GM12892 (cell line): ENCODE results near the gene DYNC1I1.

Experiments
- DNase-seq: peaks from one replicate; pipeline ENCODE4 v3.0.0; 2011; ENCODE audit not compliant: insufficient read length
- FAIRE-seq: peaks from 2 replicates; lab custom pipeline; 2011; peaks lifted over from hg19 to GRCh38; lab: Jason Lieb, UNC
- POLR2A ChIP-seq: IDR thresholded peaks from 2 replicates; pipeline ENCODE4 v1.6.1; 2011; ENCODE audit warnings: low read depth, low read length, control low read depth
- POLR2AphosphoS5 ChIP-seq: IDR thresholded peaks from 2 replicates; pipeline ENCODE4 v1.6.1; 2011; ENCODE audit warnings: low read depth, low read length, control low read depth
- TAF1 ChIP-seq: IDR thresholded peaks from 2 replicates; pipeline ENCODE4 v1.6.1; 2011; ENCODE audit warnings: low read depth, mild to moderate bottlenecking, control low read depth, low read length, borderline replicate concordance

The DYNC1I1 gene

GRCh38 chr7:95871075-95871848, 98.9 kb downstream of the DYNC1I1 start:
- FAIRE-seq (peak; percentile 79), DNase-seq (peak; percentile 2)
- no peak for TF ChIP-seq POLR2AphosphoS5
- no peak for TF ChIP-seq TAF1
- no peak for TF ChIP-seq POLR2A

GRCh38 chr7:95871896-95872295, 99.5 kb downstream of the DYNC1I1 start:
- DNase-seq (no peak), FAIRE-seq (no peak)
- TF ChIP-seq POLR2AphosphoS5 (no peak), TAF1 (no peak), POLR2A (no peak)

DNA sequence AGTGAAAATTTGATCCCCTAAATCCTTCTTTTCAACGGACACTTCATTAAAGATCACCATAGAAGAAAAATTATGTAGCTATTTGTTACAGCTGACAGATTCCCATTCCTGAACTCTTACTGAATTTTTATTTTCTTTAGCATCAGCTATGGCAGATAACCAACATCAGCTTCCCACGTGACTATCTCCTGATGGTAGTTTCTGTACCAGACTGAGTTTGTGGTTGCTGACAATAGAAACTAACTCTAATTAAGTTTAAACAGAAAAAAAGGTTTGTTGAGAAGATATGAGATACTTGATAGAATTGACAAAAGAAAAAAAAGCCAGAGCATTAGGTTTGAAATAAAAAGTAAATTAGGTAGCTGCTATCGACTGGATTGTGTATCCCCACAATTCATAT, 101.8 kb downstream of the DYNC1I1 start:
- no peak for TF ChIP-seq TAF1
- no peak for TF ChIP-seq POLR2A
- no peak for TF ChIP-seq POLR2AphosphoS5
- DNase-seq, result no peak
- FAIRE-seq, result no peak

GRCh38 chr7:95874541-95875265, 102.3 kb downstream of the DYNC1I1 start:
- FAIRE-seq (no peak), DNase-seq (no peak)
- TF ChIP-seq POLR2A (no peak), TAF1 (no peak), POLR2AphosphoS5 (no peak)

DNA sequence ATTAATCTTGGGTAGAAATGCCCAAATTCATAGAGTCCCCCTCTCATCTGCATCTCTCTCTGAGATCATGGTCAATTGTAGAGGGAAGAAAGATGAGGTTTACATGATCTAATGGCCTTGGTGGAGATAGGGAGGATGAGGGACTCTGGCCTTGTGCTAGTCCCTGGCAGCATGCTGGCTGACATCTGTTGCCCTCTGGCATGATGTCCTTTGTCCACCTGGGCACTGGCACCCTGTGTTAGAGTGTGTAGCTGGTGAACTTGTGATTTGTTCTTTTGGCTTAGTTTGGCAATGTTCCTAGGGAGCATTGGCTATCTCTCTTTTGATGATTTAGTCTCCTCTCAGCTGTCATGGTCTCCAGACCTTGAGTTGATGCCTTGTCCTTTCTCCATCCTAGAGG, 103.2 kb downstream of the DYNC1I1 start:
- FAIRE-seq (no peak), DNase-seq (no peak)
- no peak for TF ChIP-seq TAF1
- TF ChIP-seq POLR2AphosphoS5, result no peak
- TF ChIP-seq POLR2A, result no peak

DNA sequence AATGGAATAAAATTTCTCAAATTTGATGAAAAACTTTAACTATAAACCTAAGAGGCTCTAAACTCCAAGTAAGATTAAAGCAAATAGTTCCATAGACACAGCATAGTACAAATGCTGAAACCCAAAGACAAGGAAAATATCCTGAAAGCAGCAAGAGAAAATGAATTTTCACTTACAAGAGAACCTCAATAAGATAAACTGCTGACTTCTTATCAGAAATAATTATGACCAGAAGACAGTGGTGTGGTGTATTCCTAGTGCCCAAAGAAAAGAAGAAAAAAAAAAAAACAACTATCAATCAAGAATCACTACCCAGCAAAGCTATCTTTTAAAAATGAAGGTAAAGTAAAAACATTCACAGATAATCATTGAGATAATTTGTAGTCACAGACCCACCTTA, 106.3 kb downstream of the DYNC1I1 start:
- DNase-seq (no peak), FAIRE-seq (no peak)

GRCh38 chr7:95881597-95881996, 109.2 kb downstream of the DYNC1I1 start:
- FAIRE-seq, result no peak
- DNase-seq, result no peak
- no peak for TF ChIP-seq POLR2AphosphoS5
- TF ChIP-seq POLR2A, result no peak
- TF ChIP-seq TAF1, result no peak

More for the DNA sequence above, 106.3 kb downstream of the DYNC1I1 start:
- TF ChIP-seq POLR2AphosphoS5 (no peak), TAF1 (no peak), POLR2A (no peak)

DNA sequence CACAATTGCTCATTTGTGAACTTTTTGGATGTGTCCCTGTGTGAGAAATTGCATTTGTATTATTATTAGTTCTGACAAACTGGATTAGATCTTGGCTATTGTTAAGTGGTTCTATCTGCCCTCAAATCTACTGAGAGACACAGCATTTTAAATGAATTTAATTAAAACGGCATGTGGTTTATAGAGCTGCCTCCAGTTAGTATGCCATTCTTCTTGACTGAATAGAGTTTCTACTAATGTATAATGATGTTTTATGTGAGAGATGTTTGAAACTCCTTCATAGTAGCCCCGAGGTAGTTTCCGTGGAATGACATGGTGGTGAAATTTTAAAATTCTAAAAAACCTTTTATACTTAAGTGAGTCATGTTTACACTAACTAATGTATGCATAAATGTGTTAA, 110.9 kb downstream of the DYNC1I1 start:
- TF ChIP-seq POLR2A, result no peak
- TF ChIP-seq TAF1, result no peak
- TF ChIP-seq POLR2AphosphoS5, result no peak
- FAIRE-seq, result no peak
- DNase-seq, result no peak

DNA sequence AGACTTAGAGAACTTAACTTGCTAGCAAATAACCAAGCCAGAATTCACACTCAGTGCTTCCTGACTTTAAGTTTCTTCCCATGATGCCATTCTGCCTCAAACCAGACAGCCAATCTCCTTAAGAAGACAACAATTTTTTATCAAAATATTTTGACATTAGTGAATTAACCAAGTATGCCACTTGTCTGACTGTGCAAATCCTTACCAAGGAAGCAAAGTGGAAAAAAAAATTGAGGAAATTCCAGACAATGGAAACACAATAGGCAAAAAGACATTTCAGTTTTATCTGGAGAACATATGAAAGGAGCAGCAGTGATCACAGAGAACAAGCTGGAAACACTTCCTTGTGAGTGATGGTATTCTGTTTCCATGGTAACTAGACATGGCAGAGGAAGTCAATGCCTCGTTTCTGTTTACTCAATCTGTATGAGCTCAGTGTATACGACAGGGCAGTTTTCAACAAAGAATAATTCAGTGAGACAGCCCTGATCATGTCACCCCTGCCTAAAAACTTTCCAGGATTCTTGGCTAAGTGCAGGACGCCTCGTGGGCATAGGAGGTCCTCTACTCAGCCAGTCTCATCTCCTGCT, 114.2 kb downstream of the DYNC1I1 start:
- DNase-seq (no peak), FAIRE-seq (no peak)
- TF ChIP-seq TAF1 (no peak), POLR2AphosphoS5 (no peak), POLR2A (no peak)

DNA sequence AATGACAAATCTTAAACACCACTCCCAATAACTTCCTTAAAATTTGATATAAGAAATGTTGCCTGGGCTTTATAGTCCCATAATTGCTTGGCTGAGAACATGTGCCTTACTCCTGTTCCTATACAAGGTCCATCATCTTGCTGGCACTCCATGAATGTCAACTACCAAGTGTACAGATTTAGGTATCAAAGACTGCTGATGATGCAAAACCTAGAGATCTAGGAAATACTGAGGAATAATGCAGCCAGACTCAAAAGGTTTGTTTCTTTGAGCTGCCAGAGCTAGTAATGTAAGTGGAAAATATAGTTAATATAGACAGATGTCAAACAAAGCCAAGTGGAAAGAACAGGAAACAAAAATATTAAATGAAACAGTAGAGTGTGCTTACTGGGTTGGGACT, 121.1 kb downstream of the DYNC1I1 start:
- FAIRE-seq (no peak), DNase-seq (no peak)
- TF ChIP-seq POLR2AphosphoS5 (no peak), POLR2A (no peak), TAF1 (no peak)

DNA sequence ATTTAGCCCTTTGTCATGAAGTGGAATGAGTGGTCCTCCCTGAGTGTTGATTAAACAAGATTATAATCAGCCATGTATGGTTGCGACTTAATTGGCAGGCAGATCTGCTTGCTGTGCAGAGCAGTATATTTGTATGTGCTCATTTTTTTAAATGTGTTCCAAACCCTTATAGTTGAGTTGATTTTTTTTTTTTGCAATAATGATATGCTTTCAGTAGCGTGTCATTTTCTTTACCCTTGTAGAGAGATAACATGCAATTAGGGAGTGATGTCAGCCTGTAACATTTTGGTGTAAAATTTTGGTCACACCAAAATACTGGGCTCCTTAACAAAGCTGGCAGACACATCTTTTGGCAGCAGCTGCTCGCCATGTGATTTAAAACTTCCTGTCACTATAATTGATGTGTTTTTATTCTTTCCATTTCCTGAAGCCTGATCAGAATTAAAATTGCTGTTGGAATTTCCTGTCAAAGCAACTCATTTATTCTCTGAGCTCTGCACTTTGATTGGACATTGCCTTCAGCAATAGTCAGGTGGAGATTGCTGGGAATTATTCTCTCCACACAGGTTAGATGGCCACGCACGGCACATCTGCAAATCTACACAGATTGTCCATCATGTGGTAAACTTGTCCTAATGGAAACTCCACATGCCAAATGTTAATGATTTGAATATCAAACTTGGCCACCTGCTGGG, 125.3 kb downstream of the DYNC1I1 start:
- no peak for TF ChIP-seq POLR2A
- no peak for TF ChIP-seq POLR2AphosphoS5
- no peak for TF ChIP-seq TAF1
- FAIRE-seq, result no peak
- DNase-seq, result no peak
